ENCODE measurements around the gene STC2. TPM values are rescaled to one million over a fixed set of nuclear protein-coding genes. Genes with fewer than 3 reads are reported as not detected.

Gene STC2
- total and polyA plus RNA-seq, 10 of the 15 experiments (the other 5 are each of a cell fraction or from before 2014, with no cell fraction given) = 0.05 to 4.8 (median 2.0) TPM

DNA sequence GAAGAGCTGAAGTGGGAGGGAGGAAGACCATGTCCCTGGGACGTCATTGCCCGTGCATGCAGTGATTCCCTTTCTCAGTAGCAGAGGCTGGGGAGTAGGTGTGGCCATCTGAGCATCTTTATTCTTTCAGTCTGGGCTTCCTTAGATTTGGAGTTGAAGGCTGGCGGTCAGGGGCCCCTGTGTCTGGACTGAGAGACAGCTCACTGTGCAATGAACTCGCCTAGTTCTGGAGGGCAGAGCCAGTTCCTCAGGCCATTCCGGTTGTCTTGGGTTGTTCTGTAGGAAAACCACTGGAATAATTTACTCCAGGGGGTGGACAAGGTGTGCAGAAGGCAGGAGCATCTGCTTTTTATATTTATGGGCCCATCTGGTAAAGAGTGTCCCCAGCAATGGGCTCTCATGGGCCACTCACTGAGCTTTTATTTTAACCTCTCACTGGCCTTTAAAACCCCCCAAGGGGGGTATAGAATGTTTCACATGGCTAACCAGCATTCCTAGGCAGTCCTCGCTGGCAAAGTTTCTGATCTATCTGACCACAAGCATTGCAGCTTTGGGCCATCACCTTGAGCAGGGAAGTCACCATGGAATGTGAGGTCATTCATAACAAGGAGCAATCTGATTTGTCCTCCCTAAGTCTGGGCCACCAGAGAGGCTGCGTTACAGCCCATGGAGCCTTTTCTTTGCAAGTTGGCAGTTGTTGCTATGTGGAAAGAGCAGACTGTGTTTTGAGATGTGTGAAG lies 9.2 kb downstream of the STC2 start (continued):
- no peak for TF ChIP-seq NR2C2 (IDR thresholded peaks at IDR 0.05; ENCODE audit: borderline replicate concordance, control insufficient read depth, insufficient read length, low read depth)
- TF ChIP-seq EZH2 (IDR thresholded peaks at IDR 0.05; ENCODE audit: borderline replicate concordance, control insufficient read depth, low read depth, low read length) = no peak
- no peak for TF ChIP-seq SMC3 (IDR thresholded peaks at IDR 0.05; ENCODE audit: borderline replicate concordance, low read length)
- TF ChIP-seq, protein P1, sequence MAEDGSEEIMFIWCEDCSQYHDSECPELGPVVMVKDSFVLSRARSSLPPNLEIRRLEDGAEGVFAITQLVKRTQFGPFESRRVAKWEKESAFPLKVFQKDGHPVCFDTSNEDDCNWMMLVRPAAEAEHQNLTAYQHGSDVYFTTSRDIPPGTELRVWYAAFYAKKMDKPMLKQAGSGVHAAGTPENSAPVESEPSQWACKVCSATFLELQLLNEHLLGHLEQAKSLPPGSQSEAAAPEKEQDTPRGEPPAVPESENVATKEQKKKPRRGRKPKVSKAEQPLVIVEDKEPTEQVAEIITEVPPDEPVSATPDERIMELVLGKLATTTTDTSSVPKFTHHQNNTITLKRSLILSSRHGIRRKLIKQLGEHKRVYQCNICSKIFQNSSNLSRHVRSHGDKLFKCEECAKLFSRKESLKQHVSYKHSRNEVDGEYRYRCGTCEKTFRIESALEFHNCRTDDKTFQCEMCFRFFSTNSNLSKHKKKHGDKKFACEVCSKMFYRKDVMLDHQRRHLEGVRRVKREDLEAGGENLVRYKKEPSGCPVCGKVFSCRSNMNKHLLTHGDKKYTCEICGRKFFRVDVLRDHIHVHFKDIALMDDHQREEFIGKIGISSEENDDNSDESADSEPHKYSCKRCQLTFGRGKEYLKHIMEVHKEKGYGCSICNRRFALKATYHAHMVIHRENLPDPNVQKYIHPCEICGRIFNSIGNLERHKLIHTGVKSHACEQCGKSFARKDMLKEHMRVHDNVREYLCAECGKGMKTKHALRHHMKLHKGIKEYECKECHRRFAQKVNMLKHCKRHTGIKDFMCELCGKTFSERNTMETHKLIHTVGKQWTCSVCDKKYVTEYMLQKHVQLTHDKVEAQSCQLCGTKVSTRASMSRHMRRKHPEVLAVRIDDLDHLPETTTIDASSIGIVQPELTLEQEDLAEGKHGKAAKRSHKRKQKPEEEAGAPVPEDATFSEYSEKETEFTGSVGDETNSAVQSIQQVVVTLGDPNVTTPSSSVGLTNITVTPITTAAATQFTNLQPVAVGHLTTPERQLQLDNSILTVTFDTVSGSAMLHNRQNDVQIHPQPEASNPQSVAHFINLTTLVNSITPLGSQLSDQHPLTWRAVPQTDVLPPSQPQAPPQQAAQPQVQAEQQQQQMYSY (CRISPR knock-in tag; IDR thresholded peaks at IDR 0.05) = no peak
- TF ChIP-seq NFYB (IDR thresholded peaks at IDR 0.05; ENCODE audit: insufficient read depth, low read depth, low read length) = no peak

GRCh38 chr5:173318330-173318729 lies 9.9 kb downstream of the STC2 start:
- RAD21 ChIA-PET (ENCODE audit: unreplicated experiment) = no interaction called here
- Histone ChIP-seq H3K36me3 (ENCODE audit: control insufficient read depth in 2 of 2, insufficient read depth in 2 of 2, low read length in 1 of 2) (no peaks in the 10 kb centered on the region), H3K27ac (ENCODE audit: control insufficient read depth, insufficient read depth) (no peak overlapping the region), H3K4me1 (ENCODE audit: control insufficient read depth, insufficient read depth, low read length) (no peaks in the 10 kb centered on the region), H4K20me1 (ENCODE audit: control insufficient read depth, insufficient read depth) (no peaks in the 10 kb centered on the region), H3K4me3 (no peak overlapping the region), H3K79me2 (ENCODE audit: control insufficient read depth, insufficient read depth, low read length) (no peaks in the 10 kb centered on the region), H3K9ac (ENCODE audit: control insufficient read depth, insufficient read depth, low read length) (no peak overlapping the region), H3K9me3 (replicated peaks; ENCODE audit: control insufficient read depth, insufficient read depth, low read length) (no peaks in the 10 kb centered on the region), H3K4me2 (ENCODE audit: control insufficient read depth, insufficient read depth) (no peak overlapping the region), H3K27me3 (replicated peaks in 1 of 2; ENCODE audit: control insufficient read depth in 2 of 2, insufficient read depth in 2 of 2, low read length in 1 of 2) (no peaks in the 10 kb centered on the region; a peak in 1 of 4 replicates), H2AFZ (ENCODE audit: control insufficient read depth, low read depth, low read length) (no peak overlapping the region)
- no peak for DNase-seq (ENCODE audit: low read depth, low spot score)
- in situ Hi-C loops (cut with MboI) = no loop called here
- no peak for ATAC-seq
- no TSS peak for BruUV-seq (replicated peaks)
- intact Hi-C loops (cut with micrococcal nuclease; ENCODE audit: unreplicated experiment) = no loop called here
- CTCF ChIA-PET = no interaction called here
- POLR2A ChIA-PET = no interaction called here
- WGBS (ENCODE audit: insufficient coverage, insufficient replicate concordance, low lambda C conversion rate, missing lambda C conversion rate) = 3% methylated on average over 2 of the region's 2 CpGs
- FAIRE-seq = no peak
- SMC1A ChIA-PET (ENCODE audit: uncharacterized antibody, unreplicated experiment) = no interaction called here
- TF ChIP-seq, protein P2, sequence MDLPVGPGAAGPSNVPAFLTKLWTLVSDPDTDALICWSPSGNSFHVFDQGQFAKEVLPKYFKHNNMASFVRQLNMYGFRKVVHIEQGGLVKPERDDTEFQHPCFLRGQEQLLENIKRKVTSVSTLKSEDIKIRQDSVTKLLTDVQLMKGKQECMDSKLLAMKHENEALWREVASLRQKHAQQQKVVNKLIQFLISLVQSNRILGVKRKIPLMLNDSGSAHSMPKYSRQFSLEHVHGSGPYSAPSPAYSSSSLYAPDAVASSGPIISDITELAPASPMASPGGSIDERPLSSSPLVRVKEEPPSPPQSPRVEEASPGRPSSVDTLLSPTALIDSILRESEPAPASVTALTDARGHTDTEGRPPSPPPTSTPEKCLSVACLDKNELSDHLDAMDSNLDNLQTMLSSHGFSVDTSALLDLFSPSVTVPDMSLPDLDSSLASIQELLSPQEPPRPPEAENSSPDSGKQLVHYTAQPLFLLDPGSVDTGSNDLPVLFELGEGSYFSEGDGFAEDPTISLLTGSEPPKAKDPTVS (IDR thresholded peaks at IDR 0.05; ENCODE audit: low read depth, low read length) = no peak
- TF ChIP-seq, protein P3, sequence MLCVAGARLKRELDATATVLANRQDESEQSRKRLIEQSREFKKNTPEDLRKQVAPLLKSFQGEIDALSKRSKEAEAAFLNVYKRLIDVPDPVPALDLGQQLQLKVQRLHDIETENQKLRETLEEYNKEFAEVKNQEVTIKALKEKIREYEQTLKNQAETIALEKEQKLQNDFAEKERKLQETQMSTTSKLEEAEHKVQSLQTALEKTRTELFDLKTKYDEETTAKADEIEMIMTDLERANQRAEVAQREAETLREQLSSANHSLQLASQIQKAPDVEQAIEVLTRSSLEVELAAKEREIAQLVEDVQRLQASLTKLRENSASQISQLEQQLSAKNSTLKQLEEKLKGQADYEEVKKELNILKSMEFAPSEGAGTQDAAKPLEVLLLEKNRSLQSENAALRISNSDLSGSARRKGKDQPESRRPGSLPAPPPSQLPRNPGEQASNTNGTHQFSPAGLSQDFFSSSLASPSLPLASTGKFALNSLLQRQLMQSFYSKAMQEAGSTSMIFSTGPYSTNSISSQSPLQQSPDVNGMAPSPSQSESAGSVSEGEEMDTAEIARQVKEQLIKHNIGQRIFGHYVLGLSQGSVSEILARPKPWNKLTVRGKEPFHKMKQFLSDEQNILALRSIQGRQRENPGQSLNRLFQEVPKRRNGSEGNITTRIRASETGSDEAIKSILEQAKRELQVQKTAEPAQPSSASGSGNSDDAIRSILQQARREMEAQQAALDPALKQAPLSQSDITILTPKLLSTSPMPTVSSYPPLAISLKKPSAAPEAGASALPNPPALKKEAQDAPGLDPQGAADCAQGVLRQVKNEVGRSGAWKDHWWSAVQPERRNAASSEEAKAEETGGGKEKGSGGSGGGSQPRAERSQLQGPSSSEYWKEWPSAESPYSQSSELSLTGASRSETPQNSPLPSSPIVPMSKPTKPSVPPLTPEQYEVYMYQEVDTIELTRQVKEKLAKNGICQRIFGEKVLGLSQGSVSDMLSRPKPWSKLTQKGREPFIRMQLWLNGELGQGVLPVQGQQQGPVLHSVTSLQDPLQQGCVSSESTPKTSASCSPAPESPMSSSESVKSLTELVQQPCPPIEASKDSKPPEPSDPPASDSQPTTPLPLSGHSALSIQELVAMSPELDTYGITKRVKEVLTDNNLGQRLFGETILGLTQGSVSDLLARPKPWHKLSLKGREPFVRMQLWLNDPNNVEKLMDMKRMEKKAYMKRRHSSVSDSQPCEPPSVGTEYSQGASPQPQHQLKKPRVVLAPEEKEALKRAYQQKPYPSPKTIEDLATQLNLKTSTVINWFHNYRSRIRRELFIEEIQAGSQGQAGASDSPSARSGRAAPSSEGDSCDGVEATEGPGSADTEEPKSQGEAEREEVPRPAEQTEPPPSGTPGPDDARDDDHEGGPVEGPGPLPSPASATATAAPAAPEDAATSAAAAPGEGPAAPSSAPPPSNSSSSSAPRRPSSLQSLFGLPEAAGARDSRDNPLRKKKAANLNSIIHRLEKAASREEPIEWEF (IDR thresholded peaks at IDR 0.05; ENCODE audit: insufficient replicate concordance, low read depth, low read length) = no peak

All from GM12878 (cell line).